ENCODE data around the gene CELA2A. TPM values are rescaled to one million over a fixed set of nuclear protein-coding genes. Genes with fewer than 3 reads are reported as not detected.

Gene CELA2A
- total RNA-seq, 4 donors from 2014 or later: not detected

GRCh38 chr1:15435239-15436077, 21.1 kb upstream of the CELA2A start:
- Histone ChIP-seq H3K27me3 (no peaks in the 10 kb centered on the region), H3K4me1 (no peaks in the 10 kb centered on the region), H3K27ac (no peak overlapping the region), H3K4me3 (no peak overlapping the region), H3K36me3 (no peaks in the 10 kb centered on the region), H3K9me3 (no peaks in the 10 kb centered on the region)
- intact Hi-C loops (cut with DNase I; ENCODE audit: low total_unique reads) (no loop called here), in situ Hi-C loops (cut with MboI; ENCODE audit: low sequenced_read_pairs in 4 of 4) (loop anchor here in 3 of 4 donors (10.0 to 25.0 kb wide), 3 partner anchors 121 to 323 kb away; no protein-coding TSS in a partner anchor)
- no peak for DNase-seq
- no peak for ATAC-seq
- no peak for TF ChIP-seq POLR2A (IDR thresholded peaks at IDR 0.05)
- TF ChIP-seq CTCF (IDR thresholded peaks at IDR 0.05 in 4 of 5, conservative IDR thresholded peaks at IDR 0.05 in 1 of 5): no peak

- ATAC-seq: no peak
- TF ChIP-seq POLR2A (IDR thresholded peaks at IDR 0.05) (no peak), CTCF (IDR thresholded peaks at IDR 0.05 in 4 of 5, conservative IDR thresholded peaks at IDR 0.05 in 1 of 5) (no peak)
- no peak overlapping the region for H3K27ac ChIP-seq
- H3K27me3 ChIP-seq: no peaks in the 10 kb centered on the region
- no peaks in the 10 kb centered on the region for H3K36me3 ChIP-seq
- intact Hi-C loops (cut with DNase I; ENCODE audit: low total_unique reads): no loop called here
- H3K4me1 ChIP-seq: no peaks in the 10 kb centered on the region
- H3K9me3 ChIP-seq: no peaks in the 10 kb centered on the region
- in situ Hi-C loops (cut with MboI; ENCODE audit: low sequenced_read_pairs in 4 of 4): loop anchor here in 3 of 4 donors (10.0 to 25.0 kb wide), 3 partner anchors 122 to 325 kb away; no protein-coding TSS in a partner anchor
- no peak for DNase-seq
- H3K4me3 ChIP-seq: no peak overlapping the region
These were observed 19.6 kb upstream of the CELA2A start for GRCh38 chr1:15436881-15437442.

GRCh38 chr1:15439325-15439724, 17.2 kb upstream of the CELA2A start:
- in situ Hi-C loops (cut with MboI; ENCODE audit: low sequenced_read_pairs in 4 of 4): loop anchor here in 3 of 4 donors (10.0 to 25.0 kb wide), 3 partner anchors 125 to 327 kb away; no protein-coding TSS in a partner anchor

GRCh38 chr1:15440357-15440756, 16.2 kb upstream of the CELA2A start:
- H3K27me3 ChIP-seq: no peaks in the 10 kb centered on the region
- intact Hi-C loops (cut with DNase I; ENCODE audit: low total_unique reads): no loop called here
- no peak for DNase-seq
- ATAC-seq: no peak
- no peaks in the 10 kb centered on the region for H3K9me3 ChIP-seq
- in situ Hi-C loops (cut with MboI; ENCODE audit: low sequenced_read_pairs in 4 of 4): loop anchor here in 2 of 4 donors (25.0 kb wide), 2 partner anchors 303 to 328 kb away; no protein-coding TSS in a partner anchor
- H3K36me3 ChIP-seq: no peaks in the 10 kb centered on the region
- H3K4me3 ChIP-seq: no peak overlapping the region
- no peak overlapping the region for H3K27ac ChIP-seq
- no peaks in the 10 kb centered on the region for H3K4me1 ChIP-seq
- TF ChIP-seq POLR2A (IDR thresholded peaks at IDR 0.05): no peak
- TF ChIP-seq CTCF (IDR thresholded peaks at IDR 0.05 in 4 of 5, conservative IDR thresholded peaks at IDR 0.05 in 1 of 5): no peak

More at GRCh38 chr1:15439325-15439724, 17.2 kb upstream of the CELA2A start:
- Histone ChIP-seq H3K36me3 (no peaks in the 10 kb centered on the region), H3K9me3 (no peaks in the 10 kb centered on the region), H3K4me1 (no peaks in the 10 kb centered on the region), H3K4me3 (no peak overlapping the region), H3K27me3 (no peaks in the 10 kb centered on the region), H3K27ac (no peak overlapping the region)
- TF ChIP-seq CTCF (IDR thresholded peaks at IDR 0.05 in 4 of 5, conservative IDR thresholded peaks at IDR 0.05 in 1 of 5) (no peak), POLR2A (IDR thresholded peaks at IDR 0.05) (no peak)
- intact Hi-C loops (cut with DNase I; ENCODE audit: low total_unique reads): no loop called here
- ATAC-seq (no peak), DNase-seq (no peak)

Data from gastrocnemius medialis (tissue), 4 donors.